ENCODE measurements around the gene PLEKHA8.

DNA sequence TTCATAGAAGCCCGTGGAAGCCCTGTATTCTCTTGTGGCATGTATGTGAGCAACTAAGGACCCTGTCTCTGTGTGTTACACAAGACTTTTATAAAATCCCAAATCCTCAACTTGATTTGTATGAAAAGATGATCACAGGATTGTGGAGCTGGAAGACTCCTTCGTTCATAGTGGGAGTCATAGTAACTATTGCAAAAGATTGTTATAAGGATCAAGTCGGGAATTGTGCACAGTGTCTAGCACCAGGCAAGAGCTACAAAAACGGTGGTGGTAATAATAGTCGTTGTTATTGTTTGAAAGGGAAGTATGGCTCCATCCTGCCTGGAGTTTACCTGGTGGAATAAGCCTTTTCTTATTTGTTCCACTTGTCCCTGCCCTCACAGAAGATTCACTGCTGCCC, 63.8 kb downstream of the PLEKHA8 start:
- TF ChIP-seq, protein P1, sequence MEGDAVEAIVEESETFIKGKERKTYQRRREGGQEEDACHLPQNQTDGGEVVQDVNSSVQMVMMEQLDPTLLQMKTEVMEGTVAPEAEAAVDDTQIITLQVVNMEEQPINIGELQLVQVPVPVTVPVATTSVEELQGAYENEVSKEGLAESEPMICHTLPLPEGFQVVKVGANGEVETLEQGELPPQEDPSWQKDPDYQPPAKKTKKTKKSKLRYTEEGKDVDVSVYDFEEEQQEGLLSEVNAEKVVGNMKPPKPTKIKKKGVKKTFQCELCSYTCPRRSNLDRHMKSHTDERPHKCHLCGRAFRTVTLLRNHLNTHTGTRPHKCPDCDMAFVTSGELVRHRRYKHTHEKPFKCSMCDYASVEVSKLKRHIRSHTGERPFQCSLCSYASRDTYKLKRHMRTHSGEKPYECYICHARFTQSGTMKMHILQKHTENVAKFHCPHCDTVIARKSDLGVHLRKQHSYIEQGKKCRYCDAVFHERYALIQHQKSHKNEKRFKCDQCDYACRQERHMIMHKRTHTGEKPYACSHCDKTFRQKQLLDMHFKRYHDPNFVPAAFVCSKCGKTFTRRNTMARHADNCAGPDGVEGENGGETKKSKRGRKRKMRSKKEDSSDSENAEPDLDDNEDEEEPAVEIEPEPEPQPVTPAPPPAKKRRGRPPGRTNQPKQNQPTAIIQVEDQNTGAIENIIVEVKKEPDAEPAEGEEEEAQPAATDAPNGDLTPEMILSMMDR (IDR thresholded peaks at IDR 0.05) = no peak
- TF ChIP-seq EP300 (IDR thresholded peaks at IDR 0.05) (no peak), POLR2A (IDR thresholded peaks at IDR 0.05) (no peak), POLR2AphosphoS5 (IDR thresholded peaks at IDR 0.05) (no peak)

Measured in suprapubic skin (tissue), 4 donors.